Erythroblast (primary cell): ENCODE data around the gene TMPRSS15.

Experiments used
- GATA1 ChIP-seq: IDR thresholded peaks from 2 replicates; pipeline ENCODE4 v1.6.1; 2011; ENCODE audit warnings: low read depth, mild to moderate bottlenecking, control low read depth, low read length, moderate library complexity
- POLR2A ChIP-seq: IDR thresholded peaks from 2 replicates; pipeline ENCODE4 v1.6.1; 2011; ENCODE audit warnings: mild to moderate bottlenecking, low read length

GRCh38 chr21:18285379-18285778 is 118.2 kb downstream of the TMPRSS15 start:
- TF ChIP-seq POLR2A (no peak), GATA1 (no peak)
